HG03432 (cell line): Measurements from ENCODE around the gene RALGAPA2.
A peak's percentile ranks its signal among the peaks of the same experiment; 100 is the strongest.
"Not testable (repeated sequence)": the region's sequence is repeated elsewhere in the genome, so short reads cannot be mapped to it uniquely, and the experiment has no call there.

Experiments used
- ATAC-seq: cut with Tn5 transposase; IDR thresholded peaks from one replicate; pipeline ENCODE4 v1.9.1; 2021; ENCODE audit warnings: mild to moderate bottlenecking, moderate library complexity; ENCODE audit not compliant: unreplicated experiment

Gene RALGAPA2

DNA sequence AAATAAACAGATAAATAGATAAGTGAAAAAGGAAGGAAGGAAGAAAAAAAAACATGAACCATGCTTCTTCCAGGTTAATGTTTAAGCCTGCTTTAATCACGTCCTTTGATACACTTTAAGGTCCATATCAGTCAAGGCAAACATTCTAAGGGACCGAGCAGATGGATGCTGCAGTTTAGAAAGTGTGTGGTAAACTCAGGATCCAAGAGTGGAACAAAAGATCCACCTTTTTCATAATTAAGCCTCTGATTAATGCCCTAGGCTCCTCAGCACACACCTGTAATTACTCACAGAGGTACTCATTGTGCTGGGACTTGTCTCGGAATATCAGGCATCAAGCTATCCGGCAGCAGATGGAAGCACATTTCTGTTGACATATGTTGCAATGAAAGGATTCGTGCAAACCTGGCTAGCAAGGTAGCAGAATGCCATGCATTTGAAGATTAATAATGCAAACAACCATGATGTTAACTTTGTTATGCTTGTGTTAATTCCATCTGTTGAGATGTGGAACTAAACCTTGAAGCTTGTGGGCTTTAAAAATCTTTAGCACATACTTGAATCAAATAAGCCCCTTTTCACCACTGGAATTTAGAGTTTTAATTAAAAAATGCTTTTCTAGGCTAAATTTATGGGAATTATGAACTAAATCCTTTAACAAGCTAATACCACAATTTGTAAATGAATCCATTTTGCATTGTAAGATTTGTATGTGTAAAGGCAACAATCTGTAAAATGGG lies 163.7 kb downstream of the RALGAPA2 start:
- no peak for ATAC-seq

DNA sequence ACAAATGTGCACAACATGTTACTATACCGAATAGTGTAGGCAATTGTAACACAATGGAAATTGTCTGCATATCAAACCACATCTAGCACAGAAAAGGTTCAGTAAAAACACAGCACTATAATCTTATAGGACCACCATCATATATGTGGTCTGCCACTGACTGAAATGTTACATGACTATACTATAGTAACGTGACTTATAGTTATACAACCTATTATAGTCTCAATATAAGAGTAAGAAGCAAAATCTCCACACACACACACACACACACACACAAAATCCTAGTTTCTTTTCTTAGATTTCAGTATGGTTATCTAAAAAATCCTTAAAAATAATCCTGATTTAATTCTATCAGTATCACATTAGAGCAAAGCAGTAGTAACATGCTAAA lies 164.6 kb downstream of the RALGAPA2 start:
- ATAC-seq = no peak

DNA sequence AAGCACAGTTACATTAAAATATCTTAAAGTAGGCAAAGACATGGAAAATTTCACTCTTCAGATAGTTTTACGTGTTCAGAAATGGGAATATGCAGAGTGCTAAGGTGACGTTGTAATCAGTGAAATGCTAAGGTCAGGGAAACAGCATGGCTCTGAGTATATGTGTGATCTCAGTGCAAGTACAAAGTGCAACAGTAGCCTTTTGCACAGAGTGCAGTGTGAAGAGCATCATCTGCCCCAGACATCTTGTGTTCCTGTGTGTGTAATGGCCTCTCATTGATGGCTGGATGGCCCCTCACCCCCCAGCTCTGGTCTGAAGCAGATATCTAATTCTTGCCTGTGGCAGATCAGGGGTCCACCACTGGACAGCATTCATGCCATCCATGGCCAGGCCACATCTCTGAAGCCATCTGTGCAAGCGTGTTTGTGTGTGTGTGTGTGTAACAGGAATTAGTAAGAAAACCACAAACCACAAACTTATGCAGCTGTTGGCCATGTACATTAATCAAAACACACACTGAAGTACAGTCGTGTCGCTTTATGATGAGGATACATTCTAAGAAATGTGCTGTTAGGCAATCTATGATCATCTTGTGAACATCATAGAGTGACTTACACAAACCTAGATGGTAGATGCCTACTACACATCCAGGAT lies 165.1 kb downstream of the RALGAPA2 start:
- no peak for ATAC-seq

DNA sequence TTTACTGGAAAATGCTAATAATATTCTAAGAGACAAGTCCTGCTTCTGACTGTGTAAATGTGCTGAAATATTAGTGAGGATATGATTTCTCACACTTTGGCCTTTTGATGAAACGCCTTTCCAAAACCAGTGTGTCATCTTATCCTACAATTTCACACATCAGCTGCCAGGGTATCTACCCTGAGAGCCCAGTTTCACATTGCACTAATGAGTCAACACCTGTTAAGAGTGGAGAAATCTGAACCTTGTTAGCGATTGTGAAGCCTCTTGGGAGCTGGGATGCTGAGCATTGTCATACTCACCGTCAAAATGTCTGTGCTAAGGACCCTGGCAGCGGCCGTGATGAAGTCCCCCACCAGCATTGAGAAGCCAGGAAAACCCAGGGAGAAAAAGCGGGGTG lies 166.0 kb downstream of the RALGAPA2 start:
- ATAC-seq = no peak

DNA sequence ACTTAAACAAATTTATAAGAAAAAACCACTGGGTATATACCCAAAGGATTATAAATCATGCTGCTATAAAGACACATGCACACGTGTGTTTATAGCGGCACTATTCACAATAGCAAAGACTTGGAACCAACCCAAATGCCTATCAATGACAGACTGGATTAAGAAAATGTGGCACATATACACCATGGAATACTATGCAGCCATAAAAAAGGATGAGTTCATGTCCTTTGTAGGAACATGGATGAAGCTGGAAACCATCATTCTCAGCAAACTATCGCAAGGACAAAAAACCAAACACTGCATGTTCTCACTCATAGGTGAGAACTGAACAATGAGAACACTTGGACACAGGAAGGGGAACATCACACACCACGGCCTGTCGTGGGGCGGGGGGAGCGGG lies 169.1 kb downstream of the RALGAPA2 start:
- not testable (repeated sequence) for ATAC-seq

DNA sequence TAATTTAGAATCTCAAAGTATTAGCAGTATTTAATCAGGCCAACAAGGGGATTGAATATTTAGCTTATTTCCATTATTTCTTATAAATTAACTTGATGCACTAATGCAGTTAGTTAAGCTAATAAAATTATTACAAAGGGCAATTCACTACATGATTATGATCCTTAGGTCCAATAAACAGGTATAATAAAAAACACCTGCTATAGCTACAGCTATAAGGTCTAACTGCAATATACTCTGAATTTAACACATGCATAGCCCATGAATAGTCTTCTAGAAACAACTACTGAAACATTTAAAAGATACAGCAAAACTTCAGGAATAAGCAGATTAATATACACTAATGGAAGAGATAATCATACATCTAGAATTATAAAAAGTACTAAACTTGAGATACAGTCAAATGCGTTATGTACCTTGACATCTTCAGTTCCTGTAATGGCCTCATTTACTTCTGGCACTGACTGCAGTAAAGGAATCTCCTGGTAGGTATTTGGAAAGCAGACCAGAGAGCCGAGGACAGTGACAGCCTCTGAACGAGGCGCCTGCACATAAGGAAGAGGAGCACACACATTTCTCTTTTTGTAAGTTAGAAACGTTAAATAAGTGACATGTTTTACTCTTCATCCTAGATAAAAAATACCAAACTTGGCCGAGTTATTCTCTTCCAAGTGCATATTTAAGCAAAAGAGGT lies 176.1 kb downstream of the RALGAPA2 start:
- ATAC-seq = no peak

DNA sequence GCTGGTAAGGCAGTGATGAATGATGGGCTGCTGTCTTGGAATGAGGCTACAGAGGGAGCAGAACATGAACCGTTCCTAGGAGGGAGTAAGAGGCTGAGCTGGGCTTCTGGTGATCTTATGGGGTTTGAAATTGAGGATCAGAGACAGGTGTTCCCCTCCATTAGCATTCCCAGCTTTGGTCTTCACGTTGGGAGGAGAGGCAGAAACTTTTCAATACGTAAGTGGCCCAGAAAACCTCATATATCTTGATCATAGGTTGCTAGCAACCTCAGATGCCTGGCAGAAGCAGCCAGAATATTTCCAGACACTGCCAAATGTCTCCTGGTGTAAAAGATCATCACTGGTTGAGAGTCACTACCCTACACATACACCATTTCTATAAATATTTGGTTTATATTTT lies 177.4 kb downstream of the RALGAPA2 start:
- no peak for ATAC-seq

DNA sequence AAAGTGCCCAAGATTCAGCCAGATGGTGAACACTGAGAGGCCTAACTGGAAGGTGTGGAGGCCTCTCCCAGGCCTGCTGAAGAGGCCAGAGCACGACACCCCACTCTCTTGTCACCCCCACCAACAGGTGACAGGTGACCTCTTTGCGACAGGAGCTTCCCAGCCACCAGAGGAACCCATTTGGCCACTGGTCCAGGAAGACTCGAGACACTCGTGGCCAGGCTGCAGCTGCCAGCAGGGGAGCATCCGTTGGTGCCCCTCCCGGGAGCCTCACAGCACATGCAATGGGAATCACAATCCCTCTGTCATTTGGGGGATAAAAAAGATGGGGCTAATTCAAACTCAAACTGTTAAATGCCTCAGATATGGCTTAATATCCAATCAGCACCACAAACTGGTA lies 181.2 kb downstream of the RALGAPA2 start:
- no peak for ATAC-seq

DNA sequence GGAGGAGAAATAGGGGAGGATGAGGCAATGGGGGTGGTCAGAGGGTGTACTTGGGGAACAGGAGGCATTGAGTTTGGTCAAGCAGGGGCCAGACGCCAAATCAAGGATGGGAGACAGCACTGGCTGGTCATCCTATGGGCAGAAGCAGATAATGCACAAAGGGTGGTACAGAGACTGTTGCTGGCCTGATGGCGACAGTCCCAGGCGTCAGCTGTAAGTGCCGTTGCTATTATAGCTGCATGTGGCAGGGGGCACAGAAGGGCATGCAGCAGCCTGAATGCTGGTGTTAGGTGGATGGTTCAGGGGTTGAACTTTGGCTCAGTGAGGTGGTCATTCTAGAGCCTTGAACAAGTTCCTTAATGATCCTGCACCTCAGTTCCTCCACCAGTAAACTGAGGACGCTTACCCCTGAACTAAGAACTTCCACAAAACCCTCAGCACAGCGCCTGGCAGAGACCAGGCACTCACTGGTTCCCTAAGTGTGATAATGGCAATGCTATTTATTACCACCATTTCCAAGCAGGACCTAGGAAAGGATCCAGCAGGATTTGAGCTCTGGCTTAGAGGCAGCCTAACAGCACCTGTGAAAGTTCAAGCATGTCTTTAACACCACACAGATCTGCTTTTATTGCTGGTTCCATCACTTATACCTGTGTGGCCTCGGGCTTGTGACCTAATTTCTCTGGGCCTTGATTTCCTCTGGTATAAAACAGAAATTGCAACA lies 181.9 kb downstream of the RALGAPA2 start:
- ATAC-seq = no peak

DNA sequence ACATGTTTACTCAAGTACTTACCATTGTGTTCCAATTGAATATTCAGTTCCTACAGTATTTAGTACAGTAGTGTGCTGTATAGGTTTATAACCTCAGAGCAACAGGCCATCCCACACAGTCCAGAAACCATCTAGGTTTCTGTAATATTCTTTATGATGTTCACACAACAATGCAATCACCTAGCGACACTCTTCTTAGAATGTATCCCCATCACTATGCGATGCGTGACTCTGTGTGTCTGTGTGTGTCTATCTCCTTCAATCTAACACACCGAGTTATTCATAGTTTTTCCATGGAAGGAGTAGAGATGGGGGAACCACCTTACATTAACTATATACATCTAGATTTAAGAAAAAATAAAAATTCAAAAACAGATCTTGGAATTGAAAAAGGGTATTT lies 182.8 kb downstream of the RALGAPA2 start:
- no peak for ATAC-seq

DNA sequence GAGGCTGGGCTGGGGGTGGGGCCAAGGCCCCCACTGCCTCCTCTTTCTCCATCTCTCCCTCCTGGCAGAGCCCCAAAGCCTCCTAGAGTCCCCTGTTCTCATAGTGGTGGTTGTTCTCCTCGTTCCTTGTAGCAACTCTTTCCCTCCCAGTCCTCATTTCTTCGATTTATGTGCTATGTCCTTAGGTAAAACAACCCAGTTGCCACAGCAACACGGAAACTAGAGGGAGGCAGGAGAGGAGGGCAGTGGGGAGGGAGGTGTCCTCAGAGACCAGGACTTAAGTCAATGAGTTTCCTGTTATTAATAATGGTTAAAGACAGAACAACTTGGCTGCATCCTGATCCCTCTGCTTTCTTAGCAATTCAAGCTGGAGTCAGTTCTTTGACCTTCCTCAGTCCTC lies 183.6 kb downstream of the RALGAPA2 start:
- no peak for ATAC-seq

DNA sequence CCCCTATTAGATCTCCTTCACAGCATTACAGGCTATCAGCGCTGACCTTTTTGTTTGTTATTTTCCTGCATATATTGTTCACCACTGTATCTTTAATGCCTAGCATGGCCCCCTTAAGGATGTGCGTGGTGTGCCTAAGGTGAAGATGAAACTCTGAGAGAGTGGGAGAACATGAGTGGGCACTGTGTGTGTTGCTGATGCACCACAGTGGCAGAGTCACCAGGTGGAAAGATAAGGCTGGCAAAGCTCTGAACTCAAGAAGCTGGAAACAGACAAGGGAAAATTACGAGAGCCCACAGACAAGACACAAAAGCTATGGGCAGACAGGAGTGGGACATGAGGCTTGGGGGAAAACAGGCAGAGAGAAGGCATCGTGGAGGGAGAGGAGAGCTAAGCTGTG lies 184.8 kb downstream of the RALGAPA2 start:
- ATAC-seq = no peak

DNA sequence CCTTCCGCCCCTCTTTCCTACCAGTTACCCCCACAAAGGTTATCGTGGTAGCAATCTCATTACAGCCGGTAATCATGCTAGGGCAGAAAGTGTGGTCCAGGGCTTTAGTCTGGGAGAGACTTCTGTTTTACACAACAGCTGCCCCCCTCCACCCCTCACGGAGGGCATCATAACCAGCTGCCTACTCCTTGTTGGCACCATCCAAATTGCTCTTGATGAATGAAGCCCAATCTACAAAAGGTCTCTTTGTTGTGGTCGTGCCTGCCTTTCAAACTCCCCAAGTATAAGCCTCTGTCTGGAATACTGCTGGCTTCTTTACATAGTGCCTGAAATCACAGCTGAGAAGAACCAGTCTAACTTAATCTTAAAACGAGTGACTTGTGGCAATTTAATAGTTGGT lies 186.7 kb downstream of the RALGAPA2 start:
- ATAC-seq = no peak

DNA sequence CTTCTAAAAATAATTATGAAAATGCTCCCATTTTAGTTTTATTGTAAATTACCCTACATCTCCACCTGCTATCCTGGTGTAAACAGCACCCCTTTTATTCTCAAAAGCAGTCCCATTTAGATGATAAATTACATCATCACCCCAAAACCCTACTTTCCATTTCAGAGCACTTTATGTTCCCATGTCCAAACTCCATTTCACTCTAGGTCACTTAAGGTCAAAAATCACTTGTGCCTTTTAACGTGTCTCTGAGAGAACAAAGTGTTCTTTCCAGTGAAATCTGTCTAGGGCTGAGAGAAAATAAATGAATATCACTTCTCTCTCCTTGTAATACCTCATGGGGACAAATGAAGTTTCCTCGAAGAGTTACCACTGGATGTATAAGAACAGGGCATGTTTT lies 187.2 kb downstream of the RALGAPA2 start:
- no peak for ATAC-seq

DNA sequence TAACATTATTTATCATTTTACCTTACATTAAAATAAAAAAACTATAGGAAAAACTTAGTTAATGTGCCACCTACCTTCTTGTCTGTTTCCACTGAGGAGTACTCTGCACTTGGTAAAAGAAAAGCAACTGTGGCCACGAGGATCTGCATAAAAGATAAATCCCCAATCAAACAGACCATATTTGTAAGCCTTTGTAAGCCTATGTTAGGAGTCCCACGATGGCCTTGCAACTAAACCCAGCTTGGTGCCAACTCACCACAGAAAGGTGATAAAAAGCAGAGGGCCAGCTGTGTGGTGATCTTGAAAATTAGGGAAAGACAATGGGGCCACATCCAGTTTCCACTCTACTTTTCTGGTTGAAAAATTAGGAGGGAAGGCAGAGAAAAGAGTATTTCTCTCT lies 187.7 kb downstream of the RALGAPA2 start:
- no peak for ATAC-seq

DNA sequence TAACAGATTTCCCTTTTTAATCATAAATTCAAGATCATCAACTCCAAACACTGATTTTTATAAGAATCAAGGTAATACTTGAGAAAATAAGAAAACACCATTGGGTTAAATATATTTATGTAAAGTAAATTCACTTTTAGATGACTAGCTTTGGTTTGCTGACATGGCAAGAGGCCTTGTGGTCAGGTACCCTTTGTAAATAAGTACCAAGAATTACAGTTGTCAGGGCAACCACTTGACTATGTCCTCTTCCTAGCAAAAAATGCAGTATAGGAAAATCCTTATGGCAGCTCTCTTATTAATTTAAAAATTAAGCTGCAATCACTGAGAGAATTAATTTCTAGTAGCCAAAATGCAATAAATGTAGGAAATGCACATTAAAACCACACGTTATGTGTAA lies 190.7 kb downstream of the RALGAPA2 start:
- no peak for ATAC-seq

DNA sequence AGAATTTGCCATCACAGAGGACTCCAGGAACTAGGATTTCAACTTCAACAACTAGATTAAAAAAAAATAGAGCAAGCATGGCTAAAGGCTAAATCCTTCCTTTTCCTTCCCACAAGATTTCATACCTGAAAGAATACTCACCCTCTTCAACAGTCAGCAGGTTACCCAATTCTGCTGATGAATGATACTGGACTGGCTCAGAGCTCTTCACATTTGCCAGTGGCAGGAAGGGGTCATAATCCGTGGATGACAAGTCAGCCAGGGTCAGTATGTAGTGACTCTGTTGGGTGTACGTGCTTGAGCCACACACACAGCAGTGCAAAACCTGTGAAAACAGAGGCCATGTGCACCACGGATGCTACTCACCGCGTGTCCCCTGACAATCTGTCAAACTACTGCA lies 191.7 kb downstream of the RALGAPA2 start:
- no peak for ATAC-seq

DNA sequence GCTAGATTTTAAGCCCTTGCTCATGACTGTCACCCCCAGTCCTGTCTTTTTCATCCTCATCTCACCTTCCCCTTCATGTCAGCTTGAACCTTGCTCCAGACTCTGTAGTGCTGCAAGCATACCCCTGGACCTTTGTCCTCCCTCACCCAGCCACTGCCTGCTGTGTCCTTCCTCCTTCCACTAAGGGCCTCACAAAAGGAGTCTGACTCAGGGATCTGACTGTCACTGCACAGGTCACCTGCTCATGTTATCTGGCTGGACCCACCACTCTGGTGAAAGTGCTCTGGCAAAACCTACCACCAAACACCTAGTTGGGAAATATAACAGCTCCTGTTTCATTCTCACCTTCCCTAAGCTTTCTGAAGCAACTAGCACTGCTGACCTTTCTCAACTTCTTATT lies 193.2 kb downstream of the RALGAPA2 start:
- no peak for ATAC-seq

DNA sequence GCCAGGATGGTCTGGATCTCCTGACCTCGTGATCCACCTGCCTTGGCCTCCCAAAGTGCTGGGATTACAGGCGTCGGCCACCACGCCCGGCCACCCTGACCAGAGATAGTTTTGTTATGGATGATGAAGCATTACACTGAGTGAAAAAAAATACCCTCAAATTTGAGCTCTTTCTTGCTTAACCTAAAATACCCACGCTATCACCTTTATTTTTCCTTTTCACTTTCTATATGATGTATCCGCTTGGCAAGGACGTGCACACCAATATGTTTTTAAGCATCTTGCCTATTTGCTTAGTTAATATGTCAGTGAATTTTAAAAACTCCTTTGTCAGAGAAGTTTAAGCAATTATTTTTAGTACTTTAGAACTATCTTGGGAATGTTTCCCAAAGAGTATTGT lies 194.2 kb downstream of the RALGAPA2 start:
- peak; percentile 40 for ATAC-seq

DNA sequence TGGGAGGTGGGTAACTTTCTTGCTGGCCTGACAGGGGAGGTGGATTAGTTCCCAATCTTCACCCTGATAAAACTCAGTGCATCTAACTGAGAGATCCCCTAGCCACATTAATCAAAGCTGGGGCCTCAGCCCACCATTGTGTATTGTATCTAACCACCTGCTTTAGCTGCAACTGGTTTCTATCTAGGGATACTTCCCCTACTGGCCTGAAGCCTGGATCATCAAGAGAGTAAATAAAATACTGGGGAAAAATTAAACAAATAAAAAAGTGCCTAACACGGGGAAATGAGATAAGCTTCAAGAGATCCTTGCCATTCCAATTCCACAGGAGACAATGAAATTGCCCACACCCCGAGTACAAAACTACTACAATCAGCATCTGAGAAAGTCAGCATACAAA lies 195.1 kb downstream of the RALGAPA2 start:
- no peak for ATAC-seq

DNA sequence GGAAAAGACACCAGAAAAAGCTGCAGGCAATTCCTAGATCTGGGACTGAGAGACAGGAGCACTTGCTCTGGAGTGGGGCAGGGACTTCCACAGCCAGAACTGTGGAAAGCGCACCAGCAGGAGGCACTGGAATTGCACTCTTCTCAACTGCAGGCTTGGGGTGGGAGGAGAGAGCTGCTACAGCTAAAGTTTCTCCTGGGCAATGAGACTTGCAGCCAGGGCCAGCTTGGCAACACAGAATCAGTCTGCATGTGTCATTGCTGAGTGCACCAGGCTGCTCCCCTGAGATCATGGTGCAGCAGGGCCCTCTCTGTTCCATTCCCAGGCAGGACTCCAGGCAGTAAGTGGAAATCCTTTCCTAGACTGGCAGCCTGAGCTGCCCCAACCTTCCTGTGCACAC lies 198.7 kb downstream of the RALGAPA2 start:
- ATAC-seq = no peak

DNA sequence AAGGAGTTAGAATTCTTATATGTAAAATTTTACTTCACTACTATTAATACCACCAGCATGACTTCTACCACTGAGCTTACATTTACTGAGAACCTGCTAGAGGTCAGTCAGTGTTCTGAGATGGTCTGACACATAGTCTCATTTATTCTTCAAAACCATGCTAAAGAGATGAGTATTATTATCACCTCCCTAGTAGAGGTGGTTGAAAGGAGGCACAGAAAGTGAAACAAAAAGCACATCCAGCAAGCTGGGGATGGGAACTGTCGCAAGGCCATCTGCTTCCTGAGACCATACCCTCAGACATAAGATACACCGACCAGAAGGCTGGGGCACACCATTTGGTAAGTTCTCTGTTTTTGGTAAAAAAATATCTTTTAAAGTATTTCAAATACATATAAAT lies 206.9 kb downstream of the RALGAPA2 start:
- ATAC-seq = peak; percentile 61
